Limb (tissue), 2 donors: ENCODE results near the gene LPAR2.

Experiments
- DNase-seq, 2 donors: peaks; one replicate each; pipeline ENCODE4 v3.0.0-alpha.2; 2016; ENCODE audit errors: extremely low spot score in 2 of 2

LPAR2 gene

GRCh38 chr19:19653597-19654147 lies 25.7 kb upstream of the LPAR2 start:
- peak in 1 of 2 donors; percentile 25 for DNase-seq

DNA sequence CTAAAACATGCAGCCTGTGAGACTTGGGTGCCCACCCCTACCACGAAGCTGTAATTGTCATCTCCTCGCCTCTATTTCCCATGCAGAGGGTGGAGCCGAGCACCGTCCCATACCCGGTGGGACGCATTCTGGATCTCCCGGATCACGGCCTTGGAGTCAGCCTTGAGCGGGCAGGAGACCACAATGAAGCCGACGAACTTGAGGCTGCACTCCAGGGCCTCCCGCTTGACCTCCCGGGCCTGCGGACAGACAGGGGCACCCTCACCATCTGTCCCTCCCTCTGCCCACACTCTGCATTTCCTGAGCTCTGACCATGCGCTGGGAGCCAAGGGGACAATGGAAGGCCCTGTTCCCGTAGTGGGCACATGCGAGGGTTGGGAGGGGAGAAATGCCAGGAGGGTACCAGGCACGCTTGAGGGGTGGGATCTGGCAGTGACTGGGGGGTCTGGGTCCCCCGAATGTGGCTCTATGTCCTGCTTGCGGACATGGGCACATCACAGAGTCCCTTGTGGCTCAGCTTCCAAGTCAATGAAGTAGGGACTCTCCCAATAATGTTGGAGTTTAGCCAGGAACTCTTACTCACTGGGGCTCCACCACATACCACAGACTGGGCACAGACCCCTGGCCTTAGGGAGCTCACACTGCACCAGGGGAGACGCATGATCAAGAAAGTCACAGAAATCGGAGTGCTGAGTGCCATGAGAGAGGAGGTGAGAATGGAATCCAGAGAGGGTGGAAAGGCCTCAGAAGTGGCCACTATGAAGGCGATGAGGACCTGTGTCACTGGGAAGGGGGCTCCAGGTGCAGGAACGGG lies 24.7 kb upstream of the LPAR2 start:
- no peak for DNase-seq

DNA sequence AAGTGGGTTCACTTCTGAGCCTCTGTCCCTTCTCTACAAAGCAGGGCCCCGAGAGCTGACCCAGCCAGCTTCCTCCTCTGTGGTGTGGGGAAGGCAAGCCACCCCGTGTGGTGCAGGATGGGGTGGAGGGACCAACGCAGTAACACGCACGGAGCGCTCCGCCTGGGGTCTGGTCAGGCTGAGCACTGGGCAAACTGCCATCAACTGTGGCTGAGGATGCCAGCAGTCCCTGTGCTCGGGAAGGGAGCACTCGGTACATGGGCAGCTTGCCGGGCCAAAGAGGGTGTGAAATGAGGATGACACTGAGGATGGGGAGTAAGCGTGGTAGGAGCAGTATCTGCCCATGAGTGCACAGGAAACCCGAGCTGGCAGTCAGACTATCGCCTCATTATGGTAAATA lies 23.1 kb upstream of the LPAR2 start:
- DNase-seq: no peak

- DNase-seq: no peak
Observed at GRCh38 chr19:19650331-19650730, 22.3 kb upstream of the LPAR2 start.

- no peak for DNase-seq
Observed at GRCh38 chr19:19649580-19649995, 21.6 kb upstream of the LPAR2 start.

GRCh38 chr19:19649155-19649554 lies 21.1 kb upstream of the LPAR2 start:
- no peak for DNase-seq

DNA sequence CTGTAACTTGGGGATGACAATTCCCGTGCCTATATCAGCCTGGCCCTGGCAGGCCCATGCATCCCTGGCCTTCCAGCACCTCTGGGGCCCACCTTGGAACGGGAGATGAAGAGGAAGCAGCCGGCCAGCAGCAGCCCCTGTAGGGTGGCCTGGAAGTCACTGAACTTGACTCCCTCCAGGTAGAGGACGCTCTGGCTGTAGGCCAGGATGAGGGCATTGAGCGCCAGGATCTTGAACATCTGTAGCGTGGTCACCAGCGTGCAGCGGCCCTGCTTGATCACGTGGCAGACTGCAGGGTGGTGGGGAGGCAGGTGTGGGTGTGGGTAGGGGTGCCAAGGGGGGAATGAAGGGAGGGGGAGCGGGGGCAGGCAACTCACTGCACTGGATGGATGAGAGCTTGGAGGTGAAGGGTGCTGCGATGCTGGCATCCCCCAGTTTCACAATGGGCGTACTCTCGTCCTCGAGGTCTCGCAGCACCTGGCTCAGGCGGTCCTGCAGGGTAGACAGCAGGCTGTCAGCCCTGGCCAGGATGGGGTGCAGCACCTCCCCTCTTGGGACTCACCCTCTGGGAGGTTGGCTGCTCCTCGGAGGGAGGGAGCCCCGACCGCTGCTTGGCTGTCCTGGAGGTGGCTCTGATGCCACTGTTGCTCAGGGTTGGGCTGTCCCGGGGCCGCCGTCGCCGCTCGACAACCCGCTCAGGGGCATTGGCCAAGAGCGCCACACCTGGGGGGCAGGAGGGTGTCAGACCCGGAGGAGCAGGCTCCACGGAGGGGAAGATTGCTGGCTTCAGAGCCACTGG lies 19.2 kb upstream of the LPAR2 start:
- no peak for DNase-seq

DNA sequence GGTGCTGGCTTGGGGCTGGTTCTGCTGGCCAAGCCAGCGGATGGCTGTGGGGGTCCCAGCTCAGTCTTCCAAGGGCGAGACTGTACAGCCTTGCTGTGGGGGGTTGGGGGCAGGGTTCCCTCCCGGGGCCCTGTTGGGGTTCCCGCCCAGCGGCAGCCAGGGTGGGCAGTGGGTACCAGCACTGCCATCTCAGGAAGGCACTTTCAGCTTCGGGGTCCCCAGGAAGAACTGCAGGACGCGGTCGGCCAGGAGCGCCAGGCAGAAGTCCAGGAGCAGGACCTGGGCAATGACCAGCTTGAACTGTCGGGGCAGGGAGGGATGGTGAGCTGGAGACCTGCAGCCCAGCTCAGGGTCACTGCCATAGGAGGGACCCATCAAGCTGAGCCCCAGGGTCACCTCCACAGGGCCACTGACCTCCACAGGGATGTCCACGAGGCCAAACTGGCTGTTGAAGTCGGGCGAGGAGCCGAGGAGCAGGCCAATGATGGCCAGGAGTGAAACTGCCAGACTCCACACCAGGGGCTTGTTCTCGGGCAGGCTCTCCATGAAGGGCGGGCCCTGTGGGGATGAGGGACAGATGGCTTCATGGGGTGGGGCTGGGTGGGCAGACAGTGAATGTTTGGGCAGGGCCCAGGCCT lies 17.3 kb upstream of the LPAR2 start:
- DNase-seq: no peak

DNA sequence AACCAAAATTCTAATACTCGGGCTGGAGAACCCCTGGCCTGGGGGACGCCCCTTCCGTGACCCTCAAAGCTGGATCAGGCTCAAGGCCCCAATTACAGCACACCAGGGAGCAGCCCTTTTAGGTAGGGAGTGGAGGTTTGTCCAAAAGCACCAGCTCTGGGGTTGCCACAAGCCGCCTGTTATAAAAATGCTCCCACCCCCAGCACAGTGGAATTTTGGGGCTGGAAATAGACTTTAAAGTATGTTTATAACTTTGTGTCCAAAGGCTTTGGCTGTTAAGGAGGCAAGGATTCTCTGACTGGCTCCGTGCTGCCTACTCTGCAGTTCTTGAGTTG lies 16.0 kb upstream of the LPAR2 start:
- no peak for DNase-seq

- peak; percentile 49 to 87 for DNase-seq
Observed at GRCh38 chr19:19643158-19644053, 15.4 kb upstream of the LPAR2 start, which contains the start of gene GMIP. Gene GMIP (minus strand): TSS chr19:19643657. CDS start chr19:19643529, 128 bp downstream.

DNA sequence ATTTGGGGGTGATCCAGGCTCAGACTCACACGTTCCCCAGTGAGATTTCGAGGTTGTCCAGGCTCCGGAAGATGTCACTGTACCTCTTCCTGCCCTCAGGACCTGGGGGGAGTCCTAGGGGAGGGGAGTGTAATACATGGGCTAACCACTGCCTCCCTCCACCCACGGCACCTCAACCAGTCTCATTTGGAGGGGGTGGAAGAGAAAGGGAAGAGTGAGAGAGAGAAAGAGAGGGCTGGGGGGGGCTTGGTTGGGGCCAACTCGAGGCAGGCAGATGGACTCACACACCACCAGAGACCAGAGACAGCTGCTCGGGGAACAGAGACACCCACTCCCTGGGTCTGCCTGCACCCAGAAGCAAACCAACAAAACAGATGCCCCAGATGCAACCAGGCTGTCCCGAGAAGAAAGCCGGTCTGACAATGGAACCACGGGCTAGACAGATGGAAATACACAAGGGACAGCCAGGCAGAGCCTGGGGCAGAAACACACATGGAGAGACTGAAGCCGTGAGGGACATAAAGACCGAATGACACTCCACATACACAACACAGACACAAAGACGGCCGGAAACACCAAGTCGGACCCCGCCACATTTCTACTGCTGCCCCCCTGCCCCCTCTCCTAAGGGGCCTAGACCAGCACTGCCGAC lies 14.6 kb upstream of the LPAR2 start:
- DNase-seq: no peak

DNA sequence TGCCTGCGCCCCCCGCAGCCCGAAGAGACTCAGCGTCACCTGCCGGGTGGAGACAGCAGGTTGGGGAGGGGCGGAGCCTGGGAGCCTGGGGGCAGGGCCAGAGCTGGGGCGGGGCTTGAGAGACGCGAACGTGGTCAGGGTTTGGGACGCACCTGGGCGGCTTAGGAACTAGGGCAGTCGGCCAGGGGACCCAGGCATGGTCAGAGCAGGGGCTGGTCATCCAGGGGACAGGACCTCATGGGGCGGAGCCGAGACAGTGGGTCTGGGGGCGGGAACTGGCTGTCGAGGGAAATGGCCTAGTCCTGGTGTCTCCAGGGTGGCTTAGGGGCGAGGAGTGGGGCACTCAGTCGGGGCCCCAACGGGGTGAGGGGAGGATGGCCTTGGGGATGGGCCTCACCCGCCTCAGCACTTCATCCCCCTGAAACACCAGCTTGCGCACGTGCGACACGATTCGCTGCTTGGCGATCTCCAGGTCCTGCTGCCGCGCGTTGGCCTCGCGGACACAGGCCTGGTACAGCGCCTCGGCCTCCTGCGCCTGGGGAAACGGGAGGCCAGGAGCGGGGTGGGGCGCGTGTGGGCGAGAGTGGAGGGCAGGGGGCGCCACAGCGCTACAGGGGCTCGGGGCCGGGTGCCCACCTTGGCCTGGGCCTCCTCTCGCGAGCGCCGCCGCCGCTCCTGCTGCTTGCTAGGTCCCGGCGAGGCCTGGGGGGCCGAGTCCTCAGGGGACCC lies 9.7 kb upstream of the LPAR2 start:
- peak in 1 of 2 donors; percentile 42 for DNase-seq

DNA sequence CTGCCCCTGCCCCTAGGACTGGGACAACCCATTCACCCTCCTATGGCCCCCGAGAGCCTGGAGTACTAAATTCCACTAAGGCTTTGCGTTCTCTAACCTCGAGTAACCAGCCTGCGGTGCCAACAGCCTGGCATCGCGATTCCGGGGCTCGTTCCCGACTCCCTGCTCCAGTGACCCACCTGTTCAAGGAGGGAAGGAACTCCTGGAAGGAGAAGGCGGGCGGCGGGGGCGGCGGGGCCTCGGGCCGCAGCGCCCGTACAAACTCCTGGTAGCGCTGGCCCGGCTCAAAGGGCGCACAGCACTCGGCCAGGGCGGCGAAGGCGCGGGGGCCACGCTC lies 9.1 kb upstream of the LPAR2 start:
- peak in 1 of 2 donors; percentile 22 for DNase-seq

DNA sequence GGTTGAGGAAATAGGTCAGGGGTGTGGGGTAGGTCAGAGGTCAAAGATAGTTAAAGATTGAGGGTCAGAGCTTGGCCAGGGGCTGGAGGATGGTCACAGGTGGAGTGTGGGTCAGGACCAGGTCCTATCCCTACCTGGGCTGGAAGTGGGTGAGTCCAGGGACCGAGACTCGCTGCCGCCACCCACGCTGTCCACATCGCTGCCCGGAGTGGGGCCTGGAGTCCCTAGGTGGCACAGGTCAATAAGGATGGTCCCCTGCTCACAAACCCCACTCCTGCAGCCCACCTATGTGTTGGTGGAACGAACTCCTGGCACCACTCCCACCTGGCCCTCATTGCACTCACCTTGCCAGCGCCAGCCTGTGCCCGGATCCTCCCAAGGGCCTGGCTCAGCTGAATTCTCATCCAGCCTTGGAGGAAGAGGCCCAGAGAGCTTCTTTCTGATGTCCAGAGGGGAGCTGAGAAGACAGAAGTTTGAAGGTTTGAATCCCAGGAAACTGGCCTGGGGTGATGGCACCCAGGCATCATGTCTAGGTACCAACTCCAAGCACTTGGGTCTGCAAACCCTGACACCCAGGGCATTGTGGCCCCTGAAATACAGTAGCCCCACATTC lies 8.7 kb upstream of the LPAR2 start:
- peak in 1 of 2 donors; percentile 32 for DNase-seq

- DNase-seq: no peak
Observed at GRCh38 chr19:19635313-19635702, 7.3 kb upstream of the LPAR2 start.

GRCh38 chr19:19634516-19635312 lies 6.7 kb upstream of the LPAR2 start:
- peak in 1 of 2 donors; percentile 28 for DNase-seq

DNA sequence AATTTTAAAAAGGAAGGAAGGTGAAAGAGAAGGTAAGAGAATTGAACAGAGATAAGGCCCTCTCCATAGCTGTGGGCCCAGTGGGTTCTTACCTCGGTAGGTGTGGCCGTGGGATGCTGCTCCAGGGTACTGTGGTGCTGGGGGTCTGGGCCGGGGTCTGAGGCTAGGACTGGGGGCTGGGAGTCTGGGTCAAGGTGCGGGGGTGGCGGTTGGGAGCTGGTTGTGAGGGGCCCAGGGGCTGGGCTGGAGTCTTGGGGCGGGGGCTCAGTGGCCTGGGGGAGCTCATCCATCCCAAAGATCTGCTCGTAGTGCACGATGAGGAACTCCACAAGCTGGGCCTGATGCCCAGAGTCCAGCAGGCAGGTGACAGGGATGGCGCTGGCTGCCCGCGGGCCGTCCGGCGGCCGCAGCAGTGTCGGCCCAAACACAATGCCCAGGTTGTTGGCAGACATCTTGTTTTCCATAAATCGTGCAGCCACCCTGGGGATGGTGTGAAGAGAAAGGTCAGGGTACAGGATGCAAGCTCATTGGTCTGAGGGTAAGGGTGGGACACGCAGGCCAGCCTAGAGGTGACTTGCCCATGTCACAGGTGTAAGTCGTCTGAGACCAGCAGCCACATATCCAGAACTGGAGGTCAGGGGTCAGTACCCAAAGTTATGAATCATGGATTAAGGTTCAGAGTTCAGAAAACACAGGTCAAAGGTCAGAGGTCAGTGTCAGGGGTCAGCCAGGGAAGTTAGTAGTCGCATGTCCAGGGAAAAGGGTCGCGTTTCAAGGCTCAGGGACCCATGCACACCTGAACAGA lies 5.9 kb upstream of the LPAR2 start:
- DNase-seq: no peak

DNA sequence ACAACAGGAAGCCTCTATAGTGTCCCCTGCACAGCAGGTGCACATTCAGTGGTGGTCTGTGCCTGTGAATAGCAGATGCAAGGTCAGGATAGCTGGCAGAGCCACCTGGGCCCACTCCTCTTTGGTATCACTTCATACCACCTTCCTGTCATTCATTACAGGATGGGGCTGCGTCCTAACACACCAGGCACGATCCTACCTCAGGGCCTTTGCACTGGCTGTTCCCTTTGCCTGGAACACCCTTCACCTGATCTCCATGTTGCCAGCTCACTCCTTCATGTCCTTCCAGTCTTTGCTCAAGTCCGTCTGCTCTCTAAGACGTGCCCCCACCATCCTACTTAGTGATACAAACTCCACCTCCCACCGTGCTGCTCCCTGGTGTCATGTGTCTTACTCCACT lies 4.6 kb upstream of the LPAR2 start:
- DNase-seq: no peak
